Left lung (tissue), 10 donors: ENCODE results near the gene PRSS50. TPM values are rescaled to one million over a fixed set of nuclear protein-coding genes. Genes with fewer than 3 reads are reported as not detected.

Experiments
- ATAC-seq: fragments of 200-7000 bp; cut with Tn5 transposase; one replicate; pipeline ENCODE4 v1.9.1; 2020; ENCODE audit warnings: moderate library complexity
- DNase-seq, 4 donors: peaks; one replicate each; pipeline ENCODE4 v3.0.0-alpha.2; 2013 to 2020
- H3K27ac ChIP-seq, 2 donors: fragments of 200-600 bp; sonication (generic) in 1 of 2; one replicate each; pipeline versions ENCODE4 v1.5.0 to v1.8.0; 2020 to 2021
- H3K27me3 ChIP-seq, 2 donors: fragments of 200-600 bp; sonication (generic) in 1 of 2; one replicate each; pipeline versions ENCODE4 v1.5.0 to v1.8.0; 2020 to 2021
- H3K36me3 ChIP-seq, 2 donors: fragments of 200-600 bp; sonication (generic) in 1 of 2; one replicate each; pipeline versions ENCODE4 v1.5.0 to v1.8.0; 2020 to 2021
- H3K4me1 ChIP-seq, 2 donors: fragments of 200-600 bp; one replicate each; pipeline ENCODE4 v1.8.0; 2021
- H3K4me3 ChIP-seq, 2 donors: fragments of 200-600 bp; sonication (generic) in 1 of 2; one replicate each; pipeline versions ENCODE4 v1.5.0 to v1.8.0; 2020 to 2021; ENCODE audit warnings: mild to moderate bottlenecking in 1 of 2
- H3K9me3 ChIP-seq, 2 donors: fragments of 200-600 bp; sonication (generic) in 1 of 2; one replicate each; pipeline versions ENCODE4 v1.5.0 to v1.8.0; 2020 to 2021
- CTCF ChIP-seq, 2 donors: fragments of 200-600 bp; sonication (generic) in 1 of 2; IDR thresholded peaks; one replicate each; pipeline versions ENCODE4 v1.5.0 to v1.8.0; 2021; ENCODE audit warnings: antibody characterized with exemption in 2 of 2
- intact Hi-C, 2 donors: fragments of 100-400 bp; cut with DNase I; formaldehyde crosslinking; loops; one replicate each; pipeline versions ENCODE4 v1.11.2 to v1.14.2; 2022
- polyA plus RNA-seq, 6 donors: library from polyadenylated mRNA; unstranded; fragments of 120-200 nt; gene quantifications; one replicate each; pipeline ENCODE4 v1.2.1, GENCODE V29; 2013; ENCODE audit not compliant: insufficient read length in 6 of 6
- total RNA-seq, 2 donors: library from RNA; stranded (reverse); fragmentation: NEBNext Ultra II Directional; extraction: Animal tissue kit (Norgen Biotek cat#: 25700); gene quantifications; one replicate each; pipeline ENCODE4 v1.2.1, GENCODE V29; 2021
- donor health status: DM: no; HTN: yes; CAD: no.
- donor health status: DM: no; HTN: no; CAD: no.

The PRSS50 gene
- total and polyA plus RNA-seq, 8 donors: 0.24 to 1.1 (median 0.66) TPM

- Histone ChIP-seq H3K27me3 (no peaks in the 10 kb centered on the region), H3K27ac (no peak overlapping the region), H3K9me3 (no peaks in the 10 kb centered on the region), H3K36me3 (peaks cover 0 to 74% of the 10 kb centered on the region in 2 donors), H3K4me3 (no peak overlapping the region), H3K4me1 (no peaks in the 10 kb centered on the region)
- TF ChIP-seq CTCF (IDR thresholded peaks at IDR 0.05): no peak
- peak in 1 of 4 donors; percentile 44 for DNase-seq
- intact Hi-C loops: no loop called here
- no peak for ATAC-seq
These were observed 41.7 kb downstream of the PRSS50 start for GRCh38 chr3:46675843-46676567.

GRCh38 chr3:46675426-46675825, 42.2 kb downstream of the PRSS50 start:
- Histone ChIP-seq H3K27me3 (no peaks in the 10 kb centered on the region), H3K4me3 (no peak overlapping the region), H3K4me1 (no peaks in the 10 kb centered on the region), H3K9me3 (no peaks in the 10 kb centered on the region), H3K36me3 (peaks cover 0 to 73% of the 10 kb centered on the region in 2 donors), H3K27ac (no peak overlapping the region)
- no peak for TF ChIP-seq CTCF (IDR thresholded peaks at IDR 0.05)
- ATAC-seq: no peak
- intact Hi-C loops: no loop called here
- DNase-seq: peak in 2 of 4 donors; percentile 26

- Histone ChIP-seq H3K4me1 (no peaks in the 10 kb centered on the region), H3K9me3 (no peaks in the 10 kb centered on the region), H3K4me3 (no peak overlapping the region), H3K36me3 (peaks cover 0 to 63% of the 10 kb centered on the region in 2 donors), H3K27ac (no peak overlapping the region), H3K27me3 (no peaks in the 10 kb centered on the region)
- TF ChIP-seq CTCF (IDR thresholded peaks at IDR 0.05): peak in 1 of 2 donors; percentile 6
- ATAC-seq (no peak), DNase-seq (peak in 2 of 4 donors; percentile 26 to 47)
- intact Hi-C loops: no loop called here
These were observed 43.4 kb downstream of the PRSS50 start for GRCh38 chr3:46674031-46674845.

GRCh38 chr3:46673151-46674030, 44.3 kb downstream of the PRSS50 start:
- TF ChIP-seq CTCF (IDR thresholded peaks at IDR 0.05): no peak
- ATAC-seq (no peak), DNase-seq (peak in 2 of 4 donors; percentile 22 to 47)
- Histone ChIP-seq H3K27me3 (no peaks in the 10 kb centered on the region), H3K4me1 (no peaks in the 10 kb centered on the region), H3K36me3 (peaks cover 0 to 54% of the 10 kb centered on the region in 2 donors), H3K9me3 (no peaks in the 10 kb centered on the region), H3K4me3 (no peak overlapping the region), H3K27ac (no peak overlapping the region)
- intact Hi-C loops: no loop called here
